SU-DHL-6 (cell line): ENCODE data around the gene COL23A1.

Experiments used
- H2AFZ ChIP-seq: fragments of 200-600 bp; sonication (generic); 2 replicates; pipeline ENCODE4 v1.6.1; 2014; ENCODE audit warnings: low read depth, mild to moderate bottlenecking, moderate library complexity, mixed read lengths, antibody characterized with exemption, low read length; ENCODE audit not compliant: severe bottlenecking
- H3F3A ChIP-seq: fragments of 200-600 bp; shearing (Covaris generic); 2 replicates; pipeline ENCODE4 v1.6.0; 2016; ENCODE audit warnings: antibody characterized with exemption, mild to moderate bottlenecking; ENCODE audit not compliant: insufficient read depth
- H3K27ac ChIP-seq: fragments of 200-600 bp; sonication (generic); 2 replicates; pipeline ENCODE4 v1.5.1; 2016; ENCODE audit warnings: low read depth, mild to moderate bottlenecking, low read length, moderate library complexity, mixed read lengths
- H3K27me3 ChIP-seq: fragments of 200-600 bp; sonication (generic), shearing (Covaris generic); 2 replicates; pipeline ENCODE4 v1.6.0; 2014; ENCODE audit warnings: mild to moderate bottlenecking, low read length
- H3K36me3 ChIP-seq: fragments of 200-600 bp; sonication (generic); 2 replicates; pipeline ENCODE4 v1.6.1; 2014; ENCODE audit warnings: mild to moderate bottlenecking, low read length, mixed read lengths
- H3K4me2 ChIP-seq: fragments of 300-600, 200-600 bp; shearing (Covaris generic), sonication (generic); 2 replicates; pipeline ENCODE4 v1.6.0; 2014; ENCODE audit warnings: low read length, low read depth, mild to moderate bottlenecking; ENCODE audit not compliant: poor library complexity, severe bottlenecking
- H3K4me3 ChIP-seq: fragments of 200-600 bp; sonication (generic); 2 replicates; pipeline ENCODE4 v1.5.1; 2014; ENCODE audit warnings: antibody characterized with exemption, low read length, mild to moderate bottlenecking, mixed read lengths; ENCODE audit not compliant: insufficient read depth, poor library complexity, severe bottlenecking
- H3K79me2 ChIP-seq: fragments of 200-600 bp; sonication (generic); 2 replicates; pipeline ENCODE4 v1.6.1; 2014; ENCODE audit warnings: mild to moderate bottlenecking, low read length, moderate library complexity; ENCODE audit not compliant: insufficient read depth
- H3K9ac ChIP-seq: fragments of 200-600 bp; sonication (generic); 2 replicates; pipeline ENCODE4 v1.7.0; 2014; ENCODE audit warnings: mild to moderate bottlenecking, low read length
- H3K9me2 ChIP-seq: fragments of 200-600 bp; sonication (generic); replicated peaks from 2 replicates; pipeline ENCODE4 v1.6.1; 2014; ENCODE audit warnings: low read length; ENCODE audit not compliant: insufficient read depth
- H3K9me3 ChIP-seq: fragments of 200-600 bp; sonication (generic); 2 replicates; pipeline ENCODE4 v1.6.1; 2014; ENCODE audit warnings: low read length, mixed read lengths; ENCODE audit not compliant: insufficient read depth
- H4K20me1 ChIP-seq: fragments of 200-600 bp; sonication (generic); 2 replicates; pipeline ENCODE4 v1.6.1; 2014; ENCODE audit warnings: low read depth, mild to moderate bottlenecking, antibody characterized with exemption, low read length, moderate library complexity, mixed read lengths
- EZH2phosphoT487 ChIP-seq: fragments of 200-600 bp; sonication (generic), shearing (Covaris generic); conservative IDR thresholded peaks from 2 replicates; pipeline ENCODE4 v1.6.1; 2018; ENCODE audit warnings: mild to moderate bottlenecking, antibody characterized with exemption, low read length, moderate library complexity, mixed read lengths
- TF ChIP-seq, protein P1 (sequence below): fragments of 200-600 bp; sonication (generic); IDR thresholded peaks from one replicate; pipeline ENCODE4 v1.5.1; 2017; ENCODE audit warnings: antibody characterized with exemption, mild to moderate bottlenecking, low read length, moderate library complexity; ENCODE audit not compliant: insufficient read depth, poor library complexity, severe bottlenecking

COL23A1 gene

DNA sequence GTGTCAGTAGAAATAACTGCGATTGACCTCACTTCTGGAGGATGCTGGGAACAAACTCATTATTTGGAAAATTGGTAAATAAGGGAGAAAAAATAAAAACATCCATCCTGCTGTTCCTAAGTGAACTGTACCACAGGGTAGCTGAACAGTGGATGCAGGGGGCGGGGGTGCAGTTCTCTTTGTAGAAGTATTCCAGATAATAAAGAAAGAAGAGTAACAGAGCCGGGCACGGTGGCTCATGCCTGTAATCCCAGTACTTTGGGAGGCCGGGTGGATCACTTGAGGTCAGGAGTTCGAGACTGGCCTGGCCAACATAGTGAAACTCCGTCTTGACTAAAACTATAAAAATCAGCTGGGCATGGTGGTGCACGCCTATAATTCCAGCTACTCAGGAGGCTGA, 132.1 kb downstream of the COL23A1 start:
- Histone ChIP-seq H3K9me2 (no peaks in the 10 kb centered on the region), H2AFZ (no peak overlapping the region), H3K4me2 (no peak overlapping the region), H3K27me3 (no peaks in the 10 kb centered on the region), H3K79me2 (no peaks in the 10 kb centered on the region), H3K27ac (no peak overlapping the region), H3K36me3 (no peaks in the 10 kb centered on the region), H3F3A (no peaks in the 10 kb centered on the region), H3K9ac (no peak overlapping the region), H3K9me3 (no peaks in the 10 kb centered on the region), H4K20me1 (no peaks in the 10 kb centered on the region), H3K4me3 (no peak overlapping the region)
- TF ChIP-seq, protein P1, sequence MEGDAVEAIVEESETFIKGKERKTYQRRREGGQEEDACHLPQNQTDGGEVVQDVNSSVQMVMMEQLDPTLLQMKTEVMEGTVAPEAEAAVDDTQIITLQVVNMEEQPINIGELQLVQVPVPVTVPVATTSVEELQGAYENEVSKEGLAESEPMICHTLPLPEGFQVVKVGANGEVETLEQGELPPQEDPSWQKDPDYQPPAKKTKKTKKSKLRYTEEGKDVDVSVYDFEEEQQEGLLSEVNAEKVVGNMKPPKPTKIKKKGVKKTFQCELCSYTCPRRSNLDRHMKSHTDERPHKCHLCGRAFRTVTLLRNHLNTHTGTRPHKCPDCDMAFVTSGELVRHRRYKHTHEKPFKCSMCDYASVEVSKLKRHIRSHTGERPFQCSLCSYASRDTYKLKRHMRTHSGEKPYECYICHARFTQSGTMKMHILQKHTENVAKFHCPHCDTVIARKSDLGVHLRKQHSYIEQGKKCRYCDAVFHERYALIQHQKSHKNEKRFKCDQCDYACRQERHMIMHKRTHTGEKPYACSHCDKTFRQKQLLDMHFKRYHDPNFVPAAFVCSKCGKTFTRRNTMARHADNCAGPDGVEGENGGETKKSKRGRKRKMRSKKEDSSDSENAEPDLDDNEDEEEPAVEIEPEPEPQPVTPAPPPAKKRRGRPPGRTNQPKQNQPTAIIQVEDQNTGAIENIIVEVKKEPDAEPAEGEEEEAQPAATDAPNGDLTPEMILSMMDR = no peak
- TF ChIP-seq EZH2phosphoT487 = no peak

DNA sequence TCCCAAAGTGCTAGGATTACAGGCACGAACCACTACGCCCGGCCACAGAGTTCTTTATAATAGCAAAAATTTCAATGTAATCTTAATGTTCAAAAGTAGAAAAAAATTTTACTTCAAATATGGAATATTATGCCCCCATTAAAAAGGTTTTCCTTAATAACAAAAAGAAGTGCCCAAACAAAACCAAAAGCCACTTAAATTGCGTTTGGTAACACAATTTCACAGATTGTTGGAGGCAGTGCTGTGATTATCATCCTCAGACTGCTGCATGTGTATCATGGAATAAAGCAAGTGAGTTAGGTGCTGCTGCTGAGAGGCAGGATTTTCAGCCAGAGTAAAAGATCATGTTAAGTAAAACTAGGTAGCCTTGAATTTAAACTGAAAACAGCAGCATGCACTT, 132.7 kb downstream of the COL23A1 start:
- Histone ChIP-seq H3K27ac (no peak overlapping the region), H3K79me2 (no peaks in the 10 kb centered on the region), H2AFZ (no peak overlapping the region), H3K36me3 (no peaks in the 10 kb centered on the region), H3K9ac (no peak overlapping the region), H3K27me3 (no peaks in the 10 kb centered on the region), H3F3A (no peaks in the 10 kb centered on the region), H3K4me2 (no peak overlapping the region), H4K20me1 (no peaks in the 10 kb centered on the region), H3K9me2 (no peaks in the 10 kb centered on the region), H3K4me3 (no peak overlapping the region), H3K9me3 (no peaks in the 10 kb centered on the region)
- TF ChIP-seq EZH2phosphoT487 = no peak
- TF ChIP-seq, protein P1 = no peak

DNA sequence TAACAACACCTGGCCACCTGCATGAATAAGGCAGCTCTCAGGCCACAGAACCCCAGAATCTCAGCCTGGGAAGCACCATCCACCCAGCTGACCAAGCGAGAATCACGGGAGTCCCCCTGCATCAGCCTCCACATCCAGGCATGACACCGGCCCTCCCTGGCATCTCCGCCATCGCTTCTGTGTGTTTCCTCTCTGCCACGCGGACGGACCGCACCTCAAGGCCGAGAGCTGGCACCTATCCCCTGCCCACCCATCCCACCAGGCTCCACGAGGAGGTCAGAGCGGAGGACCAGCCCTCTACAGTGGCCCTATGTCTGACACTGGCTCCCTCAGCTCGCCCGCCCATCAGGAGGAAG, 134.7 kb downstream of the COL23A1 start:
- TF ChIP-seq, protein P1 = no peak
- TF ChIP-seq EZH2phosphoT487 = no peak
- no peaks in the 10 kb centered on the region for H3F3A ChIP-seq
- no peaks in the 10 kb centered on the region for H3K36me3 ChIP-seq
- no peak overlapping the region for H3K4me2 ChIP-seq
- no peaks in the 10 kb centered on the region for H4K20me1 ChIP-seq
- H3K27me3 ChIP-seq = no peaks in the 10 kb centered on the region
- H3K9me2 ChIP-seq = no peaks in the 10 kb centered on the region
- no peak overlapping the region for H3K27ac ChIP-seq
- no peaks in the 10 kb centered on the region for H3K9me3 ChIP-seq
- no peak overlapping the region for H3K4me3 ChIP-seq
- H3K79me2 ChIP-seq = no peaks in the 10 kb centered on the region
- H2AFZ ChIP-seq = no peak overlapping the region
- no peak overlapping the region for H3K9ac ChIP-seq
